HepG2 (cell line): Measurements from ENCODE around the gene ZSCAN4. TPM values are rescaled to one million over a fixed set of nuclear protein-coding genes. Genes with fewer than 3 reads are reported as not detected.

ENCODE experiments used
- ATAC-seq: fragments of 200-7000 bp; cut with Tn5 transposase; 3 replicates; pipeline ENCODE4 v1.9.1; 2020; ENCODE audit warnings: mild to moderate bottlenecking, moderate library complexity
- BruUV-seq: library from RNA; stranded (reverse); fragments of 400-500 nt; replicated peaks from 2 replicates; lab custom pipeline; 2021; lab: Mats Ljungman, UMichigan
- CTCF ChIA-PET: fragments of 300-600 bp; formaldehyde crosslinking; extraction: SDS; loops from one replicate; lab custom pipeline; 2021; ENCODE audit warnings: low total read pairs, inconsistent platforms, low intra/inter-chr PET ratio; lab: Yijun Ruan, JAX
- POLR2A ChIA-PET: fragments of 350-600 bp; sonication (Branson Sonifier 250); formaldehyde crosslinking; loops from one replicate; lab custom pipeline; 2020; ENCODE audit warnings: antibody characterized with exemption, inconsistent platforms; lab: Yijun Ruan, JAX
- DNase-seq: peaks from one replicate; pipeline ENCODE4 v3.0.0-alpha.2; 2015; ENCODE audit warnings: low spot score
- FAIRE-seq: peaks from 3 replicates; lab custom pipeline; 2011; peaks lifted over from hg19 to GRCh38; lab: Jason Lieb, UNC
- H2AFZ ChIP-seq: one replicate; pipeline ENCODE4 v1.6.1; 2011; ENCODE audit warnings: low read length, inconsistent platforms
- H3K27ac ChIP-seq: fragments of 300-600 bp; 3 replicates; pipeline ENCODE4 v1.8.0; 2011; ENCODE audit warnings: mixed run types, mild to moderate bottlenecking, mixed read lengths, low read length, inconsistent platforms; ENCODE audit not compliant: insufficient read depth; ENCODE audit errors: extremely low read length
- H3K27me3 ChIP-seq, 2 experiments: fragments of 200-600 bp in 1 of 2; 2 replicates in 1 of 2; 3 replicates in 1 of 2; pipeline versions ENCODE4 v1.6.0 to v1.8.0; 2011; ENCODE audit warnings: low read length in 2 of 2, mild to moderate bottlenecking in 2 of 2, moderate library complexity in 2 of 2, inconsistent platforms in 1 of 2; ENCODE audit not compliant: insufficient read depth in 2 of 2, control insufficient read depth in 1 of 2
- H3K36me3 ChIP-seq, 2 experiments: fragments of 200-600 bp in 1 of 2; replicated peaks in 1 of 2; 2 replicates in 1 of 2; 3 replicates in 1 of 2; pipeline versions ENCODE4 v1.5.1 to v1.8.0; 2011; ENCODE audit warnings: low read length in 2 of 2, inconsistent platforms in 1 of 2; ENCODE audit not compliant: insufficient read depth in 2 of 2, control insufficient read depth in 1 of 2
- H3K4me1 ChIP-seq: 2 replicates; pipeline ENCODE4 v1.5.1; 2012; ENCODE audit warnings: low read length, inconsistent platforms; ENCODE audit not compliant: insufficient read depth
- H3K4me2 ChIP-seq: 2 replicates; pipeline ENCODE4 v1.6.0; 2011; ENCODE audit warnings: low read depth, low read length, inconsistent platforms
- H3K4me3 ChIP-seq, 3 experiments: fragments of 200-600 bp in 1 of 3; sonication (generic), shearing (Covaris generic) in 1 of 3; replicated peaks in 1 of 3; 2 replicates each; pipeline ENCODE4 v1.5.1; 2011 to 2016; ENCODE audit warnings: low read length in 3 of 3, inconsistent platforms in 2 of 3, low read depth in 2 of 3, mild to moderate bottlenecking in 2 of 3, control low read depth in 1 of 3, mixed read lengths in 1 of 3; ENCODE audit not compliant: insufficient read depth in 1 of 3
- H3K79me2 ChIP-seq: one replicate; pipeline ENCODE4 v1.6.1; 2011; ENCODE audit warnings: low read length, inconsistent platforms; ENCODE audit not compliant: insufficient read depth
- H3K9ac ChIP-seq: 2 replicates; pipeline ENCODE4 v1.6.0; 2011; ENCODE audit warnings: mild to moderate bottlenecking, low read depth, low read length, inconsistent platforms; ENCODE audit not compliant: insufficient read depth
- H3K9me3 ChIP-seq: 2 replicates; pipeline ENCODE4 v1.5.1; 2012; ENCODE audit warnings: mild to moderate bottlenecking, low read length
- H4K20me1 ChIP-seq: 2 replicates; pipeline ENCODE4 v1.6.0; 2011; ENCODE audit warnings: inconsistent platforms, mild to moderate bottlenecking, low read length, moderate library complexity; ENCODE audit not compliant: insufficient read depth
- AHDC1 ChIP-seq: sonication (generic); formaldehyde crosslinking; IDR thresholded peaks from 2 replicates; pipeline ENCODE4 v1.5.1; 2020; ENCODE audit warnings: mild to moderate bottlenecking, missing genetic modification reagents, borderline replicate concordance
- CCDC6 ChIP-seq: sonication (generic); formaldehyde crosslinking; IDR thresholded peaks from 2 replicates; pipeline ENCODE4 v1.8.1; 2022; ENCODE audit warnings: mild to moderate bottlenecking, missing genetic modification reagents, moderate library complexity
- HOMEZ ChIP-seq: IDR thresholded peaks from 2 replicates; pipeline ENCODE4 v1.6.1; 2016; ENCODE audit warnings: low read depth
- RXRA ChIP-seq: sonication (generic); formaldehyde crosslinking; IDR thresholded peaks from 2 replicates; pipeline ENCODE4 v1.5.1; 2020; ENCODE audit warnings: missing genetic modification reagents
- ZIK1 ChIP-seq: sonication (generic); formaldehyde crosslinking; IDR thresholded peaks from 2 replicates; pipeline ENCODE4 v1.5.0; 2020; ENCODE audit warnings: mild to moderate bottlenecking, low read depth, missing genetic modification reagents, borderline replicate concordance
- ZMYM2 ChIP-seq: sonication (generic); formaldehyde crosslinking; IDR thresholded peaks from 2 replicates; pipeline ENCODE4 v1.8.0; 2022; ENCODE audit warnings: mild to moderate bottlenecking, missing genetic modification reagents
- ZNF282 ChIP-seq: fragments of 450-650 bp; IDR thresholded peaks from 2 replicates; pipeline ENCODE4 v1.6.1; 2018; ENCODE audit not compliant: partially characterized antibody
- ZNF34 ChIP-seq: sonication (generic); formaldehyde crosslinking; IDR thresholded peaks from 2 replicates; pipeline ENCODE4 v1.4.0; 2020; ENCODE audit warnings: mild to moderate bottlenecking, missing genetic modification reagents, borderline replicate concordance
- ZNF660 ChIP-seq: sonication (generic); formaldehyde crosslinking; IDR thresholded peaks from 2 replicates; pipeline ENCODE4 v1.5.1; 2020; ENCODE audit warnings: mild to moderate bottlenecking, low read depth, missing genetic modification reagents, borderline replicate concordance
- ZNF784 ChIP-seq: sonication (generic); formaldehyde crosslinking; IDR thresholded peaks from 2 replicates; pipeline ENCODE4 v1.5.1; 2020; ENCODE audit warnings: missing genetic modification reagents, mild to moderate bottlenecking, borderline replicate concordance
- in situ Hi-C: cut with HindIII; loops from 2 replicates; pipeline ENCODE4 v1.10.0; 2017; ENCODE audit warnings: low pct_unique_long_range_greater_than_20kb; ENCODE audit not compliant: extremely low pct_ligation_motif_present
- intact Hi-C: fragments of 100-400 bp; cut with micrococcal nuclease; formaldehyde crosslinking; loops from one replicate; pipeline ENCODE4 v1.10.0; 2022; ENCODE audit not compliant: unreplicated experiment
- polyA plus RNA-seq, 8 experiments: library from polyadenylated mRNA; depleted of rRNA in 3 of 8; stranded (reverse) in 7 of 8; unstranded in 1 of 8; fragments of >200 nt; fragmentation: Illumina TruSeq in 4 of 8; extraction: Trizol in 4 of 8; gene quantifications; 2 replicates each; pipeline versions ENCODE4 v1.2.1 to v1.2.3, GENCODE V29; 2011 to 2016; ENCODE audit warnings: low read depth in 4 of 8, missing spikeins in 1 of 8, mixed read lengths in 1 of 8; ENCODE audit not compliant: insufficient read depth in 1 of 8
- total RNA-seq, 5 experiments: library from RNA; depleted of rRNA; stranded (reverse); fragments of >200 nt; fragmentation: Illumina TruSeq; extraction: Trizol; gene quantifications; 2 replicates each; pipeline ENCODE4 v1.2.3, GENCODE V29; 2016; ENCODE audit warnings: low read depth in 1 of 5
- TF ChIP-seq, protein P1 (sequence below): sonication (generic); formaldehyde crosslinking; IDR thresholded peaks from 2 replicates; pipeline ENCODE4 v1.4.0; 2020; ENCODE audit warnings: low read depth, mild to moderate bottlenecking, missing genetic modification reagents
- TF ChIP-seq, protein P2 (sequence below): sonication (generic); formaldehyde crosslinking; IDR thresholded peaks from 2 replicates; pipeline ENCODE4 v1.5.1; 2020; ENCODE audit warnings: missing genetic modification reagents, mild to moderate bottlenecking, borderline replicate concordance

The ZSCAN4 gene
- total and polyA plus RNA-seq, 2 of the 13 experiments (the other 11 are each of a cell fraction or from before 2014, with no cell fraction given): 0.60 to 0.73 TPM

GRCh38 chr19:57712222-57712621 is 43.5 kb downstream of the ZSCAN4 start (continued):
- TF ChIP-seq ZNF784 (CRISPR knock-in tag): no peak
- no peak for TF ChIP-seq HOMEZ (CRISPR knock-in tag)
- TF ChIP-seq ZNF34 (CRISPR knock-in tag): no peak
- TF ChIP-seq ZNF660 (CRISPR knock-in tag): no peak

DNA sequence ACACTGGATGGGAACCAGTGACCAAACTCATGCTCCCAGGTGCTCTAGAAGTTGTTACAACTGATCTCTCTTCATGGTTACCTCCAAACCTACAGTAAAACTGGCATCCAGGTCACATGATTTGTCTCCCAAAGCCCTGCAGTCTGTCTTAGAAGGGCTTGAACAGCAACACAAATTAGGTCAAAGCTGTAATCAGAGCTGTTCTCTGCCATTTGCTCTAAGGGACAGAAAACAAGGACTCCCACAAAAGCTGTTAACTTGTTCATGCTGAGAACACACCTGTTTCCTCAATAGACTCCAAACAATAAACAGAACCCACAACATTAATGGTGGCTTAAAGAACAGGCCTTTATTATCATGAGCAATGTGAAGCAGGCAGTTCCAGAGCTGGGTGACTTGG is 50.7 kb downstream of the ZSCAN4 start:
- POLR2A ChIA-PET: no interaction called here
- no peak for ATAC-seq
- intact Hi-C loops (no loop called here), in situ Hi-C loops (no loop called here)
- DNase-seq: no peak
- H3K27me3 ChIP-seq: no peaks in the 10 kb centered on the region
- no peaks in the 10 kb centered on the region for H3K4me1 ChIP-seq
- no peak overlapping the region for H3K4me3 ChIP-seq
- no peak overlapping the region for H3K9ac ChIP-seq
- H3K36me3 ChIP-seq: peaks cover 0 to 1% of the 10 kb centered on the region in 2 experiments; a peak in 3 of 5 replicates
- H3K4me2 ChIP-seq: no peak overlapping the region
- no peak overlapping the region for H2AFZ ChIP-seq
- H3K79me2 ChIP-seq: no peaks in the 10 kb centered on the region
- H4K20me1 ChIP-seq: no peaks in the 10 kb centered on the region
- BruUV-seq: no TSS peak
- no peaks in the 10 kb centered on the region for H3K9me3 ChIP-seq
- CTCF ChIA-PET: no interaction called here
- H3K27ac ChIP-seq: no peak overlapping the region
- FAIRE-seq: no peak
- TF ChIP-seq RXRA (no peak), AHDC1 (CRISPR knock-in tag) (no peak), CCDC6 (CRISPR knock-in tag) (no peak), ZNF282 (no peak), ZIK1 (CRISPR knock-in tag) (no peak), ZMYM2 (no peak)
- TF ChIP-seq, protein P1, sequence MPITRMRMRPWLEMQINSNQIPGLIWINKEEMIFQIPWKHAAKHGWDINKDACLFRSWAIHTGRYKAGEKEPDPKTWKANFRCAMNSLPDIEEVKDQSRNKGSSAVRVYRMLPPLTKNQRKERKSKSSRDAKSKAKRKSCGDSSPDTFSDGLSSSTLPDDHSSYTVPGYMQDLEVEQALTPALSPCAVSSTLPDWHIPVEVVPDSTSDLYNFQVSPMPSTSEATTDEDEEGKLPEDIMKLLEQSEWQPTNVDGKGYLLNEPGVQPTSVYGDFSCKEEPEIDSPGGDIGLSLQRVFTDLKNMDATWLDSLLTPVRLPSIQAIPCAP: no peak
- TF ChIP-seq, protein P2, sequence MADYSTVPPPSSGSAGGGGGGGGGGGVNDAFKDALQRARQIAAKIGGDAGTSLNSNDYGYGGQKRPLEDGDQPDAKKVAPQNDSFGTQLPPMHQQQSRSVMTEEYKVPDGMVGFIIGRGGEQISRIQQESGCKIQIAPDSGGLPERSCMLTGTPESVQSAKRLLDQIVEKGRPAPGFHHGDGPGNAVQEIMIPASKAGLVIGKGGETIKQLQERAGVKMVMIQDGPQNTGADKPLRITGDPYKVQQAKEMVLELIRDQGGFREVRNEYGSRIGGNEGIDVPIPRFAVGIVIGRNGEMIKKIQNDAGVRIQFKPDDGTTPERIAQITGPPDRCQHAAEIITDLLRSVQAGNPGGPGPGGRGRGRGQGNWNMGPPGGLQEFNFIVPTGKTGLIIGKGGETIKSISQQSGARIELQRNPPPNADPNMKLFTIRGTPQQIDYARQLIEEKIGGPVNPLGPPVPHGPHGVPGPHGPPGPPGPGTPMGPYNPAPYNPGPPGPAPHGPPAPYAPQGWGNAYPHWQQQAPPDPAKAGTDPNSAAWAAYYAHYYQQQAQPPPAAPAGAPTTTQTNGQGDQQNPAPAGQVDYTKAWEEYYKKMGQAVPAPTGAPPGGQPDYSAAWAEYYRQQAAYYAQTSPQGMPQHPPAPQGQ (CRISPR knock-in tag): no peak
